ENCODE data around the gene CD274. TPM values are rescaled to one million over a fixed set of nuclear protein-coding genes. Genes with fewer than 3 reads are reported as not detected.
"Not testable (repeated sequence)": the region's sequence is repeated elsewhere in the genome, so short reads cannot be mapped to it uniquely, and the experiment has no call there.

Gene CD274
- total and polyA plus RNA-seq, 7 donors: 0.69 to 4.6 (median 2.5) TPM

- Histone ChIP-seq H3K9me3 (no peaks in the 10 kb centered on the region), H3K27me3 (ENCODE audit: insufficient read depth in 3 of 3, low read length in 2 of 3) (no peaks in the 10 kb centered on the region), H3K4me1 (no peaks in the 10 kb centered on the region), H3K36me3 (ENCODE audit: insufficient read depth in 1 of 2, low read depth in 1 of 2) (peaks cover 0 to 31% of the 10 kb centered on the region in 2 donors), H3K4me3 (no peak overlapping the region), H3K27ac (no peak overlapping the region)
- 70 to 76% (median 70%) methylated on average over 5 of the region's 5 CpGs for WGBS, 3 donors
- ATAC-seq (no peak), DNase-seq (no peak)
- no peak for TF ChIP-seq CTCF (IDR thresholded peaks at IDR 0.05)
- intact Hi-C loops (cut with DNase I): loop anchor here in 1 of 2 donors (10.0 kb wide), 1 partner anchor 96 kb away; no protein-coding TSS in a partner anchor
Observed at GRCh38 chr9:5468850-5469249, 18.5 kb downstream of the CD274 start.

GRCh38 chr9:5470122-5470521 lies 19.8 kb downstream of the CD274 start:
- ATAC-seq: peak in 2 of 4 donors; percentile 27 to 37
- DNase-seq: no peak
- H3K9me3 ChIP-seq: no peaks in the 10 kb centered on the region
- no peaks in the 10 kb centered on the region for H3K27me3 ChIP-seq (ENCODE audit: insufficient read depth in 3 of 3, low read length in 2 of 3)
- intact Hi-C loops (cut with DNase I): no loop called here
- H3K27ac ChIP-seq: no peak overlapping the region
- H3K4me3 ChIP-seq: no peak overlapping the region
- TF ChIP-seq CTCF (IDR thresholded peaks at IDR 0.05): no peak
- H3K4me1 ChIP-seq: no peaks in the 10 kb centered on the region
- peaks cover 0 to 26% of the 10 kb centered on the region in 2 donors for H3K36me3 ChIP-seq (ENCODE audit: insufficient read depth in 1 of 2, low read depth in 1 of 2)
- 41 to 68% (median 42%) methylated on average over 1 of the region's 1 CpG for WGBS, 3 donors

- intact Hi-C loops (cut with DNase I): no loop called here
Observed at GRCh38 chr9:5470816-5471215, 20.5 kb downstream of the CD274 start.

GRCh38 chr9:5475611-5476010 lies 25.3 kb downstream of the CD274 start:
- H3K27me3 ChIP-seq (ENCODE audit: insufficient read depth in 3 of 3, low read length in 2 of 3); intact Hi-C loops (cut with DNase I); H3K9me3 ChIP-seq; H3K4me1 ChIP-seq; DNase-seq; H3K27ac ChIP-seq; H3K4me3 ChIP-seq; H3K36me3 ChIP-seq (ENCODE audit: insufficient read depth in 1 of 2, low read depth in 1 of 2); ATAC-seq: not testable (repeated sequence)
- WGBS, 3 donors: 81 to 89% (median 84%) methylated on average over 2 of the region's 2 CpGs

More at GRCh38 chr9:5470816-5471215, 20.5 kb downstream of the CD274 start:
- Histone ChIP-seq H3K4me1 (no peaks in the 10 kb centered on the region), H3K9me3 (no peaks in the 10 kb centered on the region), H3K4me3 (no peak overlapping the region), H3K36me3 (ENCODE audit: insufficient read depth in 1 of 2, low read depth in 1 of 2) (peaks cover 0 to 20% of the 10 kb centered on the region in 2 donors), H3K27ac (no peak overlapping the region), H3K27me3 (ENCODE audit: insufficient read depth in 3 of 3, low read length in 2 of 3) (no peaks in the 10 kb centered on the region)
- no peak for DNase-seq
- ATAC-seq: no peak
- TF ChIP-seq CTCF (IDR thresholded peaks at IDR 0.05): no peak
- WGBS, 3 donors: 92 to 96% (median 93%) methylated on average over 3 of the region's 3 CpGs

- H3K27me3 ChIP-seq (ENCODE audit: insufficient read depth in 3 of 3, low read length in 2 of 3): no peaks in the 10 kb centered on the region
- intact Hi-C loops (cut with DNase I): no loop called here
- no peak overlapping the region for H3K4me3 ChIP-seq
- no peak for DNase-seq
- no peaks in the 10 kb centered on the region for H3K36me3 ChIP-seq (ENCODE audit: insufficient read depth in 1 of 2, low read depth in 1 of 2)
- H3K27ac ChIP-seq: no peak overlapping the region
- ATAC-seq: no peak
- no peaks in the 10 kb centered on the region for H3K9me3 ChIP-seq
- H3K4me1 ChIP-seq: no peaks in the 10 kb centered on the region
- no peak for TF ChIP-seq CTCF (IDR thresholded peaks at IDR 0.05)
- WGBS, 3 donors: 64 to 83% (median 69%) methylated on average over 2 of the region's 2 CpGs
Observed at GRCh38 chr9:5478206-5478605, 27.9 kb downstream of the CD274 start.

Data from psoas muscle (tissue), 8 donors.